Progenitor cell of endocrine pancreas (in vitro differentiated cells): Measurements from ENCODE around the gene FAS. TPM values are rescaled to one million over a fixed set of nuclear protein-coding genes. Genes with fewer than 3 reads are reported as not detected.

ENCODE experiments used
- DNase-seq: peaks from one replicate; pipeline ENCODE4 v3.0.0; 2021; ENCODE audit warnings: low spot score; ENCODE audit not compliant: unreplicated experiment
- H3K27ac Mint-ChIP-seq: 2 replicates; pipeline ENCODE4 v1.8.0; 2021; ENCODE audit warnings: mild to moderate bottlenecking, moderate library complexity, mixed read lengths
- H3K27me3 Mint-ChIP-seq: 2 replicates; pipeline ENCODE4 v1.8.0; 2021; ENCODE audit warnings: mixed read lengths
- H3K36me3 Mint-ChIP-seq: 2 replicates; pipeline ENCODE4 v1.8.0; 2022; ENCODE audit warnings: mixed read lengths; ENCODE audit not compliant: insufficient read depth
- H3K4me1 Mint-ChIP-seq: 2 replicates; pipeline ENCODE4 v1.8.0; 2021; ENCODE audit warnings: low read depth, mixed read lengths
- H3K4me3 Mint-ChIP-seq: 2 replicates; pipeline ENCODE4 v1.8.0; 2021; ENCODE audit warnings: low read depth, mild to moderate bottlenecking, moderate library complexity, mixed read lengths
- H3K9me3 Mint-ChIP-seq: 2 replicates; pipeline ENCODE4 v1.8.0; 2021; ENCODE audit warnings: low read depth, mixed read lengths
- CTCF ChIP-seq: fragments of 200-600 bp; sonication (generic); IDR thresholded peaks from one replicate; pipeline ENCODE4 v1.5.0; 2021; ENCODE audit warnings: antibody characterized with exemption, mild to moderate bottlenecking; ENCODE audit not compliant: unreplicated experiment
- microRNA-seq: library from miRNA; unstranded; fragments of <30 nt; microRNA quantifications from one replicate; pipeline ENCODE4 v1.1.0, GENCODE V29; 2020; ENCODE audit warnings: borderline number of aligned reads; ENCODE audit not compliant: unreplicated experiment
- total RNA-seq: library from RNA; stranded (reverse); gene quantifications from 2 replicates; pipeline ENCODE4 v1.2.1, GENCODE V29; 2021

FAS gene
- total RNA-seq, 1 donor from 2014 or later = 1.9 TPM

- no peak for TF ChIP-seq CTCF
Observed at GRCh38 chr10:89064748-89065147, 74.2 kb downstream of the FAS start.

More at GRCh38 chr10:89064748-89065147, 74.2 kb downstream of the FAS start:
- H3K4me1 Mint-ChIP-seq = no peaks in the 10 kb centered on the region
- peaks cover 23% of the 10 kb centered on the region for H3K27me3 Mint-ChIP-seq
- no peaks in the 10 kb centered on the region for H3K9me3 Mint-ChIP-seq
- no peak for DNase-seq
- H3K36me3 Mint-ChIP-seq = no peaks in the 10 kb centered on the region
- no peak overlapping the region for H3K27ac Mint-ChIP-seq
- H3K4me3 Mint-ChIP-seq = no peak overlapping the region

Small RNAs within 50 kb of the gene (microRNA-seq; reads per million reads assigned to microRNA genes)
- not detected for gene MIR4679-1
- gene MIR4679-2 = not detected

Other genes with a start within 250 kb of the FAS start
- not detected in 2 replicates for gene LIPN, start 230.8 kb upstream of the FAS start, total RNA-seq
- gene LIPM, start 188.1 kb upstream of the FAS start, total RNA-seq = not detected in 2 replicates
- gene ANKRD22, start 139.0 kb upstream of the FAS start, total RNA-seq = 0.18 TPM in 1 of 2 replicates, not detected in the other
- gene STAMBPL1, start 110.6 kb upstream of the FAS start, total RNA-seq = 1.3 TPM in 2 replicates
- gene ACTA2, start 38.0 kb upstream of the FAS start, total RNA-seq = 4.1 and 6.0 TPM in 2 replicates
- gene CH25H, start 216.5 kb downstream of the FAS start, total RNA-seq = not detected in 2 replicates